Tibial artery (tissue), 4 donors: ENCODE measurements around the gene RASA3.

Source experiments
- DNase-seq, 2 donors: peaks; one replicate each; pipeline ENCODE4 v3.0.0-alpha.2; 2019
- H3K27ac ChIP-seq, 2 donors: fragments of 200-600 bp; sonication (generic) in 1 of 2; 1 replicate in 1 of 2; 2 replicates in 1 of 2; pipeline ENCODE4 v1.5.1; 2018 to 2019; ENCODE audit warnings: mild to moderate bottlenecking in 1 of 2
- H3K27me3 ChIP-seq, 2 donors: fragments of 200-600 bp; sonication (generic) in 1 of 2; one replicate each; pipeline versions ENCODE4 v1.5.1 to v1.6.0; 2016 to 2019
- H3K36me3 ChIP-seq, 3 donors: fragments of 200-600 bp; sonication (generic) in 2 of 3; one replicate each; pipeline ENCODE4 v1.5.1; 2016 to 2019; ENCODE audit warnings: mild to moderate bottlenecking in 2 of 3
- H3K4me1 ChIP-seq, 4 donors: fragments of 200-600 bp; sonication (generic) in 2 of 4; 1 replicate in 3 of 4; 2 replicates in 1 of 4; pipeline ENCODE4 v1.5.1; 2016 to 2019
- H3K4me3 ChIP-seq, 2 donors: fragments of 200-600 bp; sonication (generic) in 1 of 2; 1 replicate in 1 of 2; 2 replicates in 1 of 2; pipeline ENCODE4 v1.5.1; 2018 to 2019; ENCODE audit warnings: mild to moderate bottlenecking in 2 of 2
- H3K9me3 ChIP-seq, 3 donors: fragments of 200-600 bp; sonication (generic) in 1 of 3; one replicate each; pipeline ENCODE4 v1.5.1; 2016 to 2019
- CTCF ChIP-seq, 2 experiments: fragments of 200-600 bp in 1 of 2; fragments of 450-650 bp in 1 of 2; IDR thresholded peaks; one replicate each; pipeline ENCODE4 v1.5.1; 2017 to 2019; ENCODE audit warnings: antibody characterized with exemption in 2 of 2, mild to moderate bottlenecking in 1 of 2, moderate library complexity in 1 of 2
- intact Hi-C: fragments of 100-400 bp; cut with DNase I; formaldehyde crosslinking; loops from one replicate; pipeline ENCODE4 v1.15.0; 2023; ENCODE audit warnings: low total_unique reads

RASA3 gene

GRCh38 chr13:114054830-114055439, 77.5 kb downstream of the RASA3 start:
- no peak for TF ChIP-seq CTCF (IDR thresholded peaks at IDR 0.05)
- intact Hi-C loops, result no loop called here
- peaks cover 0 to 37% (median 28%) of the 10 kb centered on the region in 3 donors for H3K36me3 ChIP-seq
- DNase-seq, result no peak
- H3K4me3 ChIP-seq, result no peak overlapping the region
- no peak overlapping the region for H3K27ac ChIP-seq
- no peaks in the 10 kb centered on the region for H3K27me3 ChIP-seq
- peaks cover 0 to 19% (median 3%) of the 10 kb centered on the region in 4 donors for H3K4me1 ChIP-seq
- H3K9me3 ChIP-seq, result no peaks in the 10 kb centered on the region

DNA sequence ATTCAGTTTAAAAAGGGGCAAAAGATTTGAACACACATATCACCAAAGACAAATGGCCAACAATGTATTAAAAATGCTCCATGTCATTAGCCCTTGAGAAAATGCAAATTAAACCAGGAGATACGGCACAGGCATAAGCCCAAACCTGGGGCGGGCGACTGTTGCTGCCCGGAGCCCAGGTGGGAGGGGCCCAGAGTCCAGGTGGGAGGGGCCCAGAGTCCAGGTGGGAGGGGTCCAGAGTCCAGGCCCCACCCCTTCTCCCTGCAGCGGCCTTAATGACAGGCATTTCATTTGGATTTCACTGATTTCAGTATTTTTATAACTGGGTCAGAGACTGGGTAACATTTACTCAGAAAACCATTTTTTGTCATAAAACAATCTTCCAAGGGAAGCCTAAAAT, 78.2 kb downstream of the RASA3 start:
- Histone ChIP-seq H3K36me3 (peaks cover 0 to 38% (median 32%) of the 10 kb centered on the region in 3 donors), H3K4me3 (no peak overlapping the region), H3K27me3 (no peaks in the 10 kb centered on the region), H3K4me1 (peaks cover 0 to 19% (median 3%) of the 10 kb centered on the region in 4 donors), H3K27ac (no peak overlapping the region), H3K9me3 (no peaks in the 10 kb centered on the region)
- DNase-seq, result no peak
- no peak for TF ChIP-seq CTCF (IDR thresholded peaks at IDR 0.05)
- intact Hi-C loops, result no loop called here

DNA sequence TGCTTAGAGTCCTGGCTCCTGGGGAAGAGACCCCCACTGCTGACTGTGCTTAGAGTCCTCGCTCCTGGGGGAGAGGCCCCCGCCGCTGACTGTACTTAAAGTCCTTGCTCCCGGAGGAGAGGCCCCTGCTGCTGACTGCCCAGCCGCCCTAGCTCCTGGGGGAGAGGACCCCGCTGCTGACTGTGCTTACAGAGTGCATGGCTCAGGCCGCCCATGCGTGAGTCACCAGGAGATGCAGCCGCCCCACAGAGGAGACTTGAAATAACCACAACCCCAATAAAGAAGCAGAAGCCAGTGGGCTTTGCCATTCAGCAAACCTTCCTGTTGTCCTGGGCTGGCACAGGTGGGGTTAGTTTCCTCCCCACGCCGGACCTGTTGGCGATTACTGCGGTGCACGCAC, 79.4 kb downstream of the RASA3 start:
- no peak overlapping the region for H3K4me3 ChIP-seq
- no peaks in the 10 kb centered on the region for H3K27me3 ChIP-seq
- H3K27ac ChIP-seq, result no peak overlapping the region
- intact Hi-C loops, result no loop called here
- H3K4me1 ChIP-seq, result peaks cover 0 to 12% (median 3%) of the 10 kb centered on the region in 4 donors
- H3K36me3 ChIP-seq, result peaks cover 0 to 38% (median 38%) of the 10 kb centered on the region in 3 donors
- DNase-seq, result peak in 1 of 2 donors; percentile 18
- no peaks in the 10 kb centered on the region for H3K9me3 ChIP-seq
- no peak for TF ChIP-seq CTCF (IDR thresholded peaks at IDR 0.05)

- intact Hi-C loops, result no loop called here
- Histone ChIP-seq H3K36me3 (peaks cover 0 to 35% (median 35%) of the 10 kb centered on the region in 3 donors), H3K9me3 (no peaks in the 10 kb centered on the region), H3K4me1 (no peaks in the 10 kb centered on the region), H3K27ac (no peak overlapping the region), H3K27me3 (no peaks in the 10 kb centered on the region), H3K4me3 (no peak overlapping the region)
- peak in 1 of 2 donors; percentile 16 for DNase-seq
- no peak for TF ChIP-seq CTCF (IDR thresholded peaks at IDR 0.05)
Measured at GRCh38 chr13:114050536-114051450, 81.6 kb downstream of the RASA3 start.

DNA sequence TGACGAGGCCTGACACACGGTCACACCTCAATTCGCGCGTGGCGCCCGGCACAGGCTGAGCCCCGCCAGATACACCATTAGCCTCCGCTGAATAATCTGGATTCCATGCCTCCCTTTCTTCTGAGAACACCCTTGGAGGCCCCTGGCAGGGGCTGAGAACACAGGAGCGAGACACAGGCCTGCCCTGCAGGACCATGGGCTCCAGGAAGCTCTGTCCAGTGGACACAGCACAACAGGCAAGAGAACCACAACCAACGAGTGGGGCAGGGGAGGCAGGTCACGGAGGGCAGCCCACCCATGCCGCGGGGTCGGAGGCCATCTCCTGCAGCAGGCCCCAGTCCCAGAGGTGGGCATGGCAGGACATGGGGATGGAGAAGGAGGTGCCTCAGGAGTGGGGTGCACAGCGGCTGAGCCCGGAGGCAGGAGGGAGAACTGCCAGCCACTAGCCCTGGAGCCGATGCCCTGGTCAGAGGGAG, 82.8 kb downstream of the RASA3 start:
- no peaks in the 10 kb centered on the region for H3K9me3 ChIP-seq
- H3K36me3 ChIP-seq, result peaks cover 0 to 33% (median 27%) of the 10 kb centered on the region in 3 donors
- H3K4me3 ChIP-seq, result no peak overlapping the region
- H3K27me3 ChIP-seq, result no peaks in the 10 kb centered on the region
- DNase-seq, result no peak
- H3K27ac ChIP-seq, result no peak overlapping the region
- no peaks in the 10 kb centered on the region for H3K4me1 ChIP-seq
- intact Hi-C loops, result no loop called here
- no peak for TF ChIP-seq CTCF (IDR thresholded peaks at IDR 0.05)
